ENCODE data around the gene WDR73. TPM values are rescaled to one million over a fixed set of nuclear protein-coding genes. Genes with fewer than 3 reads are reported as not detected.

WDR73 gene
- total RNA-seq, 1 donor from 2014 or later = 38.7 TPM

Other genes starting within 250 kb of the WDR73 start
- 15.3 TPM for gene ZSCAN2, start 53.3 kb downstream of the WDR73 start, total RNA-seq
- 8.1 TPM for gene NMB, start 3.9 kb upstream of the WDR73 start, total RNA-seq
- 121 TPM for gene SEC11A, start 61.9 kb upstream of the WDR73 start, total RNA-seq
- gene ZNF592, start 94.3 kb upstream of the WDR73 start, total RNA-seq = 29.3 TPM
- gene ALPK3, start 163.1 kb upstream of the WDR73 start, total RNA-seq = 7.6 TPM
- 2.6 TPM for gene SLC28A1, start 230.4 kb upstream of the WDR73 start, total RNA-seq